ENCODE data around the gene LBH.

DNA sequence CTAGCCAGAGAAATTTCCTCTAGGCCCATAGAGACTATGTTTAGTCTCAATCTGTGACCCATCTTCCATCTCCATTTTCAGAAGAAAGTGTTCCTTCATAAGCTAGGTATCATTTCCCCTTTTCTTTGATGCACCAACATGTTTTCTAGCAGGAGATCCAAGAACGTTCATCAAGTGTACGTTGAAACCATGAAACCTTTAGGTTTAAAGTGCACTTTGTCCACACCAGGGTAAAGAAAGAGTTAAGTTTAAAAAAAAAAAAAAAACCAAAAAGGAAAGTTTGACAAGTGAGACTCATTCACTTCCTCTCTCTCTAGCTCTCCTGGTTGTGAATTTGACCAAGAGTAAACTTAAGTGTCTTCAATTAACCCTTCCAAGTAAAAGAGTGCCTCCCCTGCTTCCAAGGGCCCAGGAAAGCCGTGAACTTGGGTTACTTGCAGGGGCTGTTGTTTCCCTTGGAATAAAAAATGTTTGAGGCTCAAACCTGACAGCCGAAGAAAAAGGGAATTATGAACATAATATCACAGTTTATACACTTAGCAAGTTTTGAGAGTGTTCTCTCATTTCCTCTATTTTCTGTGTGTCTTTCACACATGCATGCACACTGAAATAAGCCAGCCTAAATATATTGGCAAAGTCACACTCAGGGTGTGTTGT lies 56.7 kb downstream of the LBH start:
- TF ChIP-seq, protein P1, sequence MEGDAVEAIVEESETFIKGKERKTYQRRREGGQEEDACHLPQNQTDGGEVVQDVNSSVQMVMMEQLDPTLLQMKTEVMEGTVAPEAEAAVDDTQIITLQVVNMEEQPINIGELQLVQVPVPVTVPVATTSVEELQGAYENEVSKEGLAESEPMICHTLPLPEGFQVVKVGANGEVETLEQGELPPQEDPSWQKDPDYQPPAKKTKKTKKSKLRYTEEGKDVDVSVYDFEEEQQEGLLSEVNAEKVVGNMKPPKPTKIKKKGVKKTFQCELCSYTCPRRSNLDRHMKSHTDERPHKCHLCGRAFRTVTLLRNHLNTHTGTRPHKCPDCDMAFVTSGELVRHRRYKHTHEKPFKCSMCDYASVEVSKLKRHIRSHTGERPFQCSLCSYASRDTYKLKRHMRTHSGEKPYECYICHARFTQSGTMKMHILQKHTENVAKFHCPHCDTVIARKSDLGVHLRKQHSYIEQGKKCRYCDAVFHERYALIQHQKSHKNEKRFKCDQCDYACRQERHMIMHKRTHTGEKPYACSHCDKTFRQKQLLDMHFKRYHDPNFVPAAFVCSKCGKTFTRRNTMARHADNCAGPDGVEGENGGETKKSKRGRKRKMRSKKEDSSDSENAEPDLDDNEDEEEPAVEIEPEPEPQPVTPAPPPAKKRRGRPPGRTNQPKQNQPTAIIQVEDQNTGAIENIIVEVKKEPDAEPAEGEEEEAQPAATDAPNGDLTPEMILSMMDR (IDR thresholded peaks at IDR 0.05) = no peak
- TF ChIP-seq POLR2A (IDR thresholded peaks at IDR 0.05) = no peak
- no peak for TF ChIP-seq POLR2AphosphoS5 (IDR thresholded peaks at IDR 0.05)
